Smooth muscle cell (in vitro differentiated cells): Measurements from ENCODE around the gene EHBP1. TPM values are rescaled to one million over a fixed set of nuclear protein-coding genes. Genes with fewer than 3 reads are reported as not detected.

Experiments
- DNase-seq: peaks from one replicate; lab custom pipeline; 2025; ENCODE audit not compliant: unreplicated experiment; lab: John Stamatoyannopoulos, UW
- H2AFZ ChIP-seq: fragments of 200-600 bp; sonication (generic); 2 replicates; pipeline ENCODE4 v1.6.0; 2016; ENCODE audit warnings: antibody characterized with exemption, low read depth, mild to moderate bottlenecking
- H3F3A ChIP-seq: fragments of 200-600 bp; sonication (generic); 2 replicates; pipeline ENCODE4 v1.6.0; 2017; ENCODE audit warnings: antibody characterized with exemption, low read depth
- H3K27ac ChIP-seq: fragments of 200-600 bp; sonication (generic); 2 replicates; pipeline ENCODE4 v1.5.1; 2016; ENCODE audit warnings: low read depth, mild to moderate bottlenecking
- H3K27me3 ChIP-seq: fragments of 200-600 bp; sonication (generic); 2 replicates; pipeline ENCODE4 v1.6.1; 2016; ENCODE audit warnings: low read depth, mild to moderate bottlenecking
- H3K36me3 ChIP-seq: fragments of 200-600 bp; sonication (generic); 2 replicates; pipeline ENCODE4 v1.5.1; 2016; ENCODE audit warnings: low read depth
- H3K4me1 ChIP-seq: fragments of 200-600 bp; sonication (generic); 2 replicates; pipeline ENCODE4 v1.5.1; 2016; ENCODE audit warnings: low read depth
- H3K4me2 ChIP-seq: fragments of 200-600 bp; sonication (generic); 2 replicates; pipeline ENCODE4 v1.6.0; 2016; ENCODE audit warnings: mild to moderate bottlenecking
- H3K4me3 ChIP-seq: fragments of 200-600 bp; sonication (generic); 2 replicates; pipeline ENCODE4 v1.5.1; 2016; ENCODE audit warnings: mild to moderate bottlenecking
- H3K79me2 ChIP-seq: fragments of 200-600 bp; sonication (generic); 2 replicates; pipeline ENCODE4 v1.6.0; 2016; ENCODE audit warnings: low read depth, mild to moderate bottlenecking
- H3K9ac ChIP-seq: fragments of 200-600 bp; sonication (generic); 2 replicates; pipeline ENCODE4 v1.6.0; 2016; ENCODE audit warnings: low read depth
- H3K9me3 ChIP-seq: fragments of 200-600 bp; sonication (generic); replicated peaks from 2 replicates; pipeline ENCODE4 v1.5.1; 2016; ENCODE audit warnings: low read depth
- H4K20me1 ChIP-seq: fragments of 200-600 bp; sonication (generic); 2 replicates; pipeline ENCODE4 v1.6.0; 2016; ENCODE audit warnings: low read depth
- WGBS: methylation state at CpG from one replicate; pipeline ENCODE4 v1.1.7; 2016; ENCODE audit warnings: low lambda C conversion rate; 5-methylcytosine and 5-hydroxymethylcytosine counted together
- polyA plus RNA-seq: library from polyadenylated mRNA; unstranded; fragments of >200 nt; fragmentation: Nextera tagmentation; extraction: Ambion mirVana; gene quantifications from 2 replicates; pipeline ENCODE4 v1.2.1, GENCODE V29; 2016
- total RNA-seq: library from RNA; depleted of rRNA; stranded (reverse); fragments of >200 nt; gene quantifications from 2 replicates; pipeline ENCODE4 v1.2.3, GENCODE V29; 2014
- TF ChIP-seq, protein P1 (sequence below): fragments of 200-600 bp; sonication (generic); IDR thresholded peaks from 2 replicates; pipeline ENCODE4 v1.5.1; 2017; ENCODE audit warnings: borderline replicate concordance, mild to moderate bottlenecking, antibody characterized with exemption; ENCODE audit not compliant: insufficient read depth, poor library complexity, severe bottlenecking

The EHBP1 gene
- total and polyA plus RNA-seq, 2 experiments from 2014 or later: 9.3 to 45.9 TPM

DNA sequence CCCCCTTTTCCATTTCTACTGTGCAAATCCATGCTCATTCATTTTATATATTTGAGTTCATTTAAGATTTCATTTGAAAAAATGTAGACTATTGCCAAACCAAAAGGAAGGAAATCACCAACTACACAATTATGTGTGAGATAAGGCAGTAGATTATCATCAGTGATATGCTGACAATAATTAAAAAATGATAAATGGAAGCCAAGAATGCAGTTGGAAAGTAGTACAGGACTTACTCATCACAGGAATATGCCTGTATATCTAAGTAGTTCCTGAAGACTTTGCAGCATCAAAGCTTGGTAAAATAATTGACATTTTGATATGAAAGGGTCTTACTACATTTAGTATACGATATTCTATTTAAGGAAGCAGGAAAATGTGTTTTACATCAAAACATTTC is 179.0 kb downstream of the EHBP1 start:
- Histone ChIP-seq H3K9ac (no peak overlapping the region), H3K4me2 (no peak overlapping the region), H3K4me1 (no peaks in the 10 kb centered on the region), H2AFZ (no peak overlapping the region), H3K79me2 (no peaks in the 10 kb centered on the region), H3K36me3 (peaks cover 8% of the 10 kb centered on the region), H3K9me3 (no peaks in the 10 kb centered on the region), H3K27ac (no peak overlapping the region), H4K20me1 (no peaks in the 10 kb centered on the region), H3K27me3 (no peaks in the 10 kb centered on the region), H3K4me3 (no peak overlapping the region), H3F3A (no peaks in the 10 kb centered on the region)
- 97% methylated on average over 1 of the region's 1 CpG for WGBS
- DNase-seq: no peak
- TF ChIP-seq, protein P1, sequence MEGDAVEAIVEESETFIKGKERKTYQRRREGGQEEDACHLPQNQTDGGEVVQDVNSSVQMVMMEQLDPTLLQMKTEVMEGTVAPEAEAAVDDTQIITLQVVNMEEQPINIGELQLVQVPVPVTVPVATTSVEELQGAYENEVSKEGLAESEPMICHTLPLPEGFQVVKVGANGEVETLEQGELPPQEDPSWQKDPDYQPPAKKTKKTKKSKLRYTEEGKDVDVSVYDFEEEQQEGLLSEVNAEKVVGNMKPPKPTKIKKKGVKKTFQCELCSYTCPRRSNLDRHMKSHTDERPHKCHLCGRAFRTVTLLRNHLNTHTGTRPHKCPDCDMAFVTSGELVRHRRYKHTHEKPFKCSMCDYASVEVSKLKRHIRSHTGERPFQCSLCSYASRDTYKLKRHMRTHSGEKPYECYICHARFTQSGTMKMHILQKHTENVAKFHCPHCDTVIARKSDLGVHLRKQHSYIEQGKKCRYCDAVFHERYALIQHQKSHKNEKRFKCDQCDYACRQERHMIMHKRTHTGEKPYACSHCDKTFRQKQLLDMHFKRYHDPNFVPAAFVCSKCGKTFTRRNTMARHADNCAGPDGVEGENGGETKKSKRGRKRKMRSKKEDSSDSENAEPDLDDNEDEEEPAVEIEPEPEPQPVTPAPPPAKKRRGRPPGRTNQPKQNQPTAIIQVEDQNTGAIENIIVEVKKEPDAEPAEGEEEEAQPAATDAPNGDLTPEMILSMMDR: no peak

DNA sequence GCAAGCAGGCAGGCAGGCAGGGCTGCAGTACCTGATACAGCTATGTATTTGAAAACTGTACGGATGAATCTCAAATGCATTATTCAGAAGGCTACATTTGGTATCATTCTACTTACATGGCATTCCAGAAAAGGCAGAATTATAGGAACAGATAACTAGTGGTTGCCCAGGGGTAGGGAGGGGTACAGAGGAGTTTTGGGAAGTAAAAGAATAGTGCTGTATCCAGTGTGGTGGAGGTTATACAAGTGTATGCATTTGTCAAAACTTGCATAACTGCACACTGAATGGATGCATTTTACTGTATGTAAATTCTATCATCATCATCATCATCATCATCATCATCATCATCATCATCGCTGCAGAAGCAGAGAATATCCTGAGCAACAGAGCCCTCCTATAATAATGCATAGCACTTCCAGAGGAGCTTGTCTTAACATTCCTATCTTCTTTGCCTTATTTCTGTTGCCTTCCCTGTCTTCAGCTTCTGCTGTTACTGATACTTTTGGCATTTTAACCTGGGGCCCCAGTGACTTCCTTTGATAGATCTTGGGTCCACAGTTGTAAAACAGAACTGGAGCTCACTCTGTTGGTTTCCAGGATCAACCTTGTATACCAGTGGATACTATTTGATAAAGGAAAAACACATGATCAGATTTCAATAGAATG is 189.6 kb downstream of the EHBP1 start:
- Histone ChIP-seq H3K79me2 (no peaks in the 10 kb centered on the region), H3K4me3 (no peak overlapping the region), H3K9me3 (no peaks in the 10 kb centered on the region), H3F3A (no peaks in the 10 kb centered on the region), H3K4me2 (no peak overlapping the region), H3K36me3 (no peaks in the 10 kb centered on the region), H3K27me3 (no peaks in the 10 kb centered on the region), H2AFZ (no peak overlapping the region), H3K9ac (no peak overlapping the region), H4K20me1 (no peaks in the 10 kb centered on the region), H3K27ac (no peak overlapping the region), H3K4me1 (no peaks in the 10 kb centered on the region)
- no peak for DNase-seq
- WGBS: 100% methylated on average over 2 of the region's 2 CpGs
- TF ChIP-seq, protein P1: no peak

DNA sequence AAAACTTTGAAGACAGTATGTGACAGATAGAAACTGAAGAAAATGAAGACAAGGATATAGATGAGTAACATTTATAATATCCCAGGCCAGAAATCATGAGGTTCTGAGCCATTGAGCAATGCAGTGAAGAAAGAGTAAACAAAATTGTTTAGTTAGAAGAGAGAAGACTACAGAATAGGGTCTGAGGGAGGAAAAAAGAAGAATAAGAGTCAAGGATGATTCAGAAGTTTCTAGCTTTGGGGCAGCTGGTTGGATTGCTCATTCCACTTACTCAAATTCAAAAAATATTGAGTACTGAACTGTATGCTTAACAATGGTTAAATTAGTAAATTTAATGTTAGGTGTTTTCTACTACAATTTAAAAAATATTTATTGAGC is 190.1 kb downstream of the EHBP1 start:
- H3F3A ChIP-seq: no peaks in the 10 kb centered on the region
- no peaks in the 10 kb centered on the region for H3K36me3 ChIP-seq
- no peaks in the 10 kb centered on the region for H4K20me1 ChIP-seq
- H3K27me3 ChIP-seq: no peaks in the 10 kb centered on the region
- DNase-seq: no peak
- no peaks in the 10 kb centered on the region for H3K79me2 ChIP-seq
- no peak overlapping the region for H3K4me2 ChIP-seq
- H3K4me1 ChIP-seq: no peaks in the 10 kb centered on the region
- no peak overlapping the region for H3K27ac ChIP-seq
- H3K4me3 ChIP-seq: no peak overlapping the region
- no peak overlapping the region for H3K9ac ChIP-seq
- H3K9me3 ChIP-seq: no peaks in the 10 kb centered on the region
- no peak overlapping the region for H2AFZ ChIP-seq
- TF ChIP-seq, protein P1: no peak

DNA sequence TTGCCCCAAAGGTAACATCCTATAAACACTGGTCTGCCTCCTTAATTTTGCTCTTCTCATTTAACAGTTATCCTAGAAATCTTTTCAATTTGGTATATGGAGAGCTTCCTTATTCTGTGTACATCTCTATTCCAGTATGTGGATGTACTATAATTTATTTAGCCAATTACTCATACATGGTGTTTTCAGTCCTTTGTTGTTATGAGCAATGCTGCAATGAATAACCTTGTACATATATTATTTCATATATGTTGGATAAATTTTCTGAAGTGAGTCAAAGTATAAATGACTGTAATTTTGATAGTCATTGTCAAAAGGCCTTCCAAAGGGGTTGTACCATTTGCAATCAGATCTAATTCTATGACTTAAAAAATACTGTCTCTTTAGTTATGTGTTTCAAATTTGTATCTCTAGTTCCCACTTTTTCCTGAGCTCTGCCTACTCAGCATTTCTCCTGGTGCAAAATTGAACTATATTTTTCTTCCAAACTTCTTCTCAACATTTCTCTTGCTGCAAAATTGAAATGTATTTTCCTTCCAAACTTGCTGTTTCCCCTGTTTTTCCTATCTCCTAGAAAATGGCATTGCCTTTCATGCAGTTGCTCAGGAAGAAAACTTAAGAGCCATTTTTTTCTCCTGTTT is 191.8 kb downstream of the EHBP1 start:
- Histone ChIP-seq H3K27me3 (no peaks in the 10 kb centered on the region), H4K20me1 (no peaks in the 10 kb centered on the region), H3K9ac (no peak overlapping the region), H2AFZ (no peak overlapping the region), H3K36me3 (no peaks in the 10 kb centered on the region), H3K4me3 (no peak overlapping the region), H3K9me3 (no peaks in the 10 kb centered on the region), H3K4me2 (no peak overlapping the region), H3F3A (no peaks in the 10 kb centered on the region), H3K79me2 (no peaks in the 10 kb centered on the region), H3K4me1 (no peaks in the 10 kb centered on the region), H3K27ac (no peak overlapping the region)
- TF ChIP-seq, protein P1: no peak
- no peak for DNase-seq
